ENCODE results near the gene TMEM234.

GRCh38 chr1:32204943-32205361 lies 17.2 kb downstream of the TMEM234 start:
- TF ChIP-seq ZNF720 (CRISPR knock-in tag; IDR thresholded peaks at IDR 0.05) (no peak), SNRNP70 (IDR thresholded peaks at IDR 0.05; ENCODE audit: low read depth, low read length) (no peak)
